Omental fat pad (tissue), 4 donors: Measurements from ENCODE around the gene DAGLB. TPM values are rescaled to one million over a fixed set of nuclear protein-coding genes. Genes with fewer than 3 reads are reported as not detected.

Experiments used
- ATAC-seq: fragments of 150-250 bp; one replicate; pipeline ENCODE4 v1.9.1; 2016; ENCODE audit warnings: mild to moderate bottlenecking, moderate library complexity; ENCODE audit not compliant: low FRiP score
- DNase-seq: peaks from one replicate; pipeline ENCODE4 v3.0.0-alpha.2; 2019; ENCODE audit warnings: low spot score
- total RNA-seq, 4 donors: library from RNA; depleted of rRNA; stranded (reverse); fragments of >200 nt; gene quantifications; one replicate each; pipeline ENCODE4 v1.1.0, GENCODE V29; 2016
- TF ChIP-seq, protein P1 (sequence below), 3 donors: fragments of 450-650 bp; IDR thresholded peaks; one replicate each; pipeline ENCODE4 v1.5.1; 2016 to 2017; ENCODE audit warnings: antibody characterized with exemption in 3 of 3, mild to moderate bottlenecking in 3 of 3, moderate library complexity in 2 of 3

DAGLB gene
- total RNA-seq, 4 donors from 2014 or later, result 10.7 to 25.9 (median 16.3) TPM

DNA sequence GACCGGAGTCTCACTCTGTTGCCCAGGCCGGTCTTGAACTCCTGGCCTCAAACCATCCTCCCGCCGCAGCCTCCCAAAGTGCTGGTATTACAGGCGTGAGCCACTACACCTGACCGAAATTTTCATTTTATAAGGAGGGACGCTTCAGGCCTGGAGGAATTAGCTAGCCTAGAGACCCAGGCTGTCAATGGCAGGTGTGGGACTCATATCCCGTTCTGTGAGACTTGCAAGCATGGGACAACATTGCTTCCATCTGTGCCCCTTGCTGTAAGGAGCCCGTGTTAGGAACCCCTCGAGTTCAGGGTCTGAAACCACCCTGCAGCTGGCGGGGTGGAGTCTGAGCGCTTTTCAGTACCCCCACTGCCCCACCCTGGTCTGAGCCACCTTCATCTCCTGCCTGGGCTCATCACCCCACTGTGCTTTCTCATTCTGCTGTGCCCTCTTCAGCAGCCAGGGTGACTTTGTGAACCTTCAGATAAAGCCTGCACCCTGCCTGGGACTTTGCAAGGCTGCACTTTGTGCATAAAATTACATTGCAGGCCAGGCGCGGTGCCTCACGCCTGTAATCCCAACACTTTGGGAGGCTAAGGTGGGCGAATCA lies 1.3 kb upstream of the DAGLB start:
- TF ChIP-seq, protein P1, sequence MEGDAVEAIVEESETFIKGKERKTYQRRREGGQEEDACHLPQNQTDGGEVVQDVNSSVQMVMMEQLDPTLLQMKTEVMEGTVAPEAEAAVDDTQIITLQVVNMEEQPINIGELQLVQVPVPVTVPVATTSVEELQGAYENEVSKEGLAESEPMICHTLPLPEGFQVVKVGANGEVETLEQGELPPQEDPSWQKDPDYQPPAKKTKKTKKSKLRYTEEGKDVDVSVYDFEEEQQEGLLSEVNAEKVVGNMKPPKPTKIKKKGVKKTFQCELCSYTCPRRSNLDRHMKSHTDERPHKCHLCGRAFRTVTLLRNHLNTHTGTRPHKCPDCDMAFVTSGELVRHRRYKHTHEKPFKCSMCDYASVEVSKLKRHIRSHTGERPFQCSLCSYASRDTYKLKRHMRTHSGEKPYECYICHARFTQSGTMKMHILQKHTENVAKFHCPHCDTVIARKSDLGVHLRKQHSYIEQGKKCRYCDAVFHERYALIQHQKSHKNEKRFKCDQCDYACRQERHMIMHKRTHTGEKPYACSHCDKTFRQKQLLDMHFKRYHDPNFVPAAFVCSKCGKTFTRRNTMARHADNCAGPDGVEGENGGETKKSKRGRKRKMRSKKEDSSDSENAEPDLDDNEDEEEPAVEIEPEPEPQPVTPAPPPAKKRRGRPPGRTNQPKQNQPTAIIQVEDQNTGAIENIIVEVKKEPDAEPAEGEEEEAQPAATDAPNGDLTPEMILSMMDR (IDR thresholded peaks at IDR 0.05), result no peak
- ATAC-seq, result no peak
- no peak for DNase-seq

- TF ChIP-seq, protein P1 (IDR thresholded peaks at IDR 0.05), result no peak
- peak; percentile 47 for ATAC-seq
- peak; percentile 96 for DNase-seq
Measured at GRCh38 chr7:6446838-6447580, 745 bp downstream of the DAGLB start.

GRCh38 chr7:6444516-6445269 lies 3.1 kb downstream of the DAGLB start:
- ATAC-seq (no peak), DNase-seq (no peak)
- TF ChIP-seq, protein P1 (IDR thresholded peaks at IDR 0.05), result no peak

DNA sequence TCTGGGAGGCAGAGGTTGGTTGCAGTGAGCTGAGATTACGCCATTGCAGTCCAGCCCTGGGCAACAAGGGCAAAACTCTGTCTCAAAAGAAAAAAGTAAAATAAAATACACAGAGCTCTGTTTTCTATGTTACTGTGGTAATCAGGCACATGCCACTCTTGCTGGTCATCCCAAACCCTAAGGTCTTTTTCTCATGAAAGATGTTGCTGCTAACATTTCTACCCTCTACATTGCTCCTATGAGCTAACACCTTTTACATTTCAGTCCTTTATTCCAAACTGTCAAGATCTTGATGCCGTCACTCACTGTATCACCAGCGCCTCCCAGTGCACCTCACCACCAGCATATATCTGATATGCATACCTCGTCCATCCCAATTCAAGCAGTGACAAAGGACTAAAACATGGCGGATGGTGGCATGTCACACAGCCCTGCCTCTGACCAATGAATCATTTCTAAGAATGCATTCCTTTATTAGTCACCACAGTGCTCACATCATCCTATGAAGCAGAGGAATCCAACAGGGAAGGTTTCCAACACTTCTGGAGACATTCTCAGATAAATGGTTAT lies 4.3 kb downstream of the DAGLB start:
- TF ChIP-seq, protein P1 (IDR thresholded peaks at IDR 0.05), result no peak
- no peak for ATAC-seq

DNA sequence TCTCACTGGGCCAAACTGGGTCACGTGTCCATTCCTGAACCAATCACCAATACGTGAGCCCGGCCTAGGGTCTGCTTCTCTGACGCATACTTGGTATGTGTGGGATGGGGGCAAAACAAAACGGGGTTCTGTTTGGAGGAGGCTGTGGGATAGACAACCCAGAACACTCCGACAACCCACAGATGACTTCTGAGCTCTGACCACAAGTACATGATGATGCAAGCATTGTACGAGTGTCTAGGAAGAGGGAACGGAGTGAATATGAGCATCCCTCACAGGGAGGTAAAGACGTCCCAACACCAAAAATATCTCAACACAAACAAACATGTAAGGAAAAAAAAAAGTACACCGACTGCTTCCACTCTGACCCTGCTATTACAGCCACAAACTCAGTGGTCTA lies 5.6 kb downstream of the DAGLB start:
- DNase-seq, result no peak
- ATAC-seq, result no peak
- TF ChIP-seq, protein P1 (IDR thresholded peaks at IDR 0.05), result no peak

More for the DNA sequence above, 4.3 kb downstream of the DAGLB start:
- DNase-seq, result no peak

GRCh38 chr7:6440381-6440780 lies 7.4 kb downstream of the DAGLB start:
- DNase-seq (no peak), ATAC-seq (no peak)
- TF ChIP-seq, protein P1 (IDR thresholded peaks at IDR 0.05), result no peak
